SK-N-SH (cell line): ENCODE measurements around the gene TET1. TPM values are rescaled to one million over a fixed set of nuclear protein-coding genes. Genes with fewer than 3 reads are reported as not detected.
A peak's percentile ranks its signal among the peaks of the same experiment; 100 is the strongest.

Experiments used
- CTCF ChIA-PET: fragments of 300-600, 350-600 bp; formaldehyde crosslinking; extraction: SDS; loops from one replicate; lab custom pipeline; 2021; lab: Yijun Ruan, JAX
- POLR2A ChIA-PET: fragments of 350-600 bp; sonication (Branson Sonifier 250); formaldehyde crosslinking; extraction: SDS; loops from one replicate; lab custom pipeline; 2020; ENCODE audit warnings: antibody characterized with exemption, inconsistent platforms; lab: Yijun Ruan, JAX
- DNase-seq: peaks from one replicate; pipeline ENCODE4 v3.0.0; 2012
- H2AFZ ChIP-seq: fragments of 200-600 bp; sonication (generic); 2 replicates; pipeline ENCODE4 v1.8.1; 2016; ENCODE audit warnings: antibody characterized with exemption, mild to moderate bottlenecking, low read depth
- H3F3A ChIP-seq: fragments of 200-600 bp; sonication (generic); replicated peaks from 2 replicates; pipeline ENCODE3; 2016; ENCODE audit warnings: antibody characterized with exemption, mild to moderate bottlenecking; ENCODE audit not compliant: insufficient read depth
- H3K27ac ChIP-seq, 2 experiments: fragments of 200-500 bp in 1 of 2; fragments of 200-600 bp in 1 of 2; sonication (Bioruptor generic) in 1 of 2; sonication (generic), shearing (Covaris generic) in 1 of 2; 2 replicates each; pipeline versions ENCODE4 v1.5.1 to v1.6.1; 2014 to 2016; ENCODE audit warnings: low read depth in 2 of 2, inconsistent platforms in 1 of 2, low read length in 1 of 2, mild to moderate bottlenecking in 1 of 2, mixed read lengths in 1 of 2
- H3K27me3 ChIP-seq: fragments of 200-600 bp; sonication (generic), shearing (Covaris generic); 2 replicates; pipeline ENCODE4 v1.6.1; 2016; ENCODE audit warnings: mixed run types; ENCODE audit not compliant: insufficient read depth
- H3K36me3 ChIP-seq, 2 experiments: fragments of 200-500 bp in 1 of 2; fragments of 200-600 bp in 1 of 2; sonication (Bioruptor generic) in 1 of 2; sonication (generic) in 1 of 2; replicated peaks in 1 of 2; 2 replicates each; pipeline versions ENCODE3 to v1.5.1; 2014 to 2016; ENCODE audit warnings: low read length in 1 of 2, mild to moderate bottlenecking in 1 of 2; ENCODE audit not compliant: insufficient read depth in 2 of 2, control insufficient read depth in 1 of 2
- H3K4me1 ChIP-seq, 2 experiments: fragments of 200-500 bp in 1 of 2; fragments of 200-600 bp in 1 of 2; sonication (Bioruptor generic) in 1 of 2; sonication (generic), shearing (Covaris generic) in 1 of 2; 2 replicates each; pipeline versions ENCODE4 v1.5.1 to v1.6.1; 2014 to 2016; ENCODE audit warnings: low read depth in 1 of 2, low read length in 1 of 2, mixed run types in 1 of 2; ENCODE audit not compliant: insufficient read depth in 2 of 2, control insufficient read depth in 1 of 2
- H3K4me2 ChIP-seq: fragments of 200-600 bp; sonication (generic), shearing (Covaris generic); 2 replicates; pipeline ENCODE4 v1.6.1; 2017; ENCODE audit warnings: mixed run types
- H3K4me3 ChIP-seq, 2 experiments: fragments of 200-500 bp in 1 of 2; fragments of 200-600 bp in 1 of 2; sonication (Bioruptor generic) in 1 of 2; sonication (generic), shearing (Covaris generic) in 1 of 2; 2 replicates each; pipeline versions ENCODE4 v1.5.1 to v1.8.1; 2014 to 2016; ENCODE audit warnings: low read depth in 2 of 2, inconsistent platforms in 1 of 2, low read length in 1 of 2, mild to moderate bottlenecking in 1 of 2, mixed read lengths in 1 of 2, moderate library complexity in 1 of 2
- H3K79me2 ChIP-seq: fragments of 200-600 bp; sonication (generic); 2 replicates; pipeline ENCODE4 v1.8.1; 2017; ENCODE audit warnings: mild to moderate bottlenecking; ENCODE audit not compliant: insufficient read depth
- H3K9ac ChIP-seq: fragments of 200-600 bp; sonication (generic); 2 replicates; pipeline ENCODE4 v1.6.1; 2017; ENCODE audit warnings: mixed run types
- H3K9me2 ChIP-seq: fragments of 200-600 bp; sonication (generic); 2 replicates; pipeline ENCODE4 v1.6.1; 2017; ENCODE audit warnings: mixed run types
- H3K9me3 ChIP-seq: fragments of 200-600 bp; sonication (generic); 2 replicates; pipeline ENCODE4 v1.6.1; 2017; ENCODE audit warnings: mixed run types, mild to moderate bottlenecking, moderate library complexity
- H4K20me1 ChIP-seq: fragments of 200-600 bp; sonication (generic); 2 replicates; pipeline ENCODE4 v1.6.1; 2017; ENCODE audit warnings: mild to moderate bottlenecking, mixed run types; ENCODE audit not compliant: insufficient read depth
- ELF1 ChIP-seq: IDR thresholded peaks from 2 replicates; pipeline ENCODE4 v1.4.0; 2012
- EP300 ChIP-seq, 2 experiments: IDR thresholded peaks; 2 replicates each; pipeline versions ENCODE4 v1.4.0 to v1.6.1; 2012; ENCODE audit warnings: borderline replicate concordance in 1 of 2, low read depth in 1 of 2, low read length in 1 of 2
- FOSL2 ChIP-seq: IDR thresholded peaks from 2 replicates; pipeline ENCODE4 v1.4.0; 2012; ENCODE audit warnings: low read depth, mild to moderate bottlenecking, moderate library complexity, borderline replicate concordance
- FOXM1 ChIP-seq: IDR thresholded peaks from 2 replicates; pipeline ENCODE4 v1.4.0; 2012; ENCODE audit warnings: low read depth, mild to moderate bottlenecking
- JUND ChIP-seq: IDR thresholded peaks from 2 replicates; pipeline ENCODE4 v1.4.0; 2012
- MEF2A ChIP-seq: IDR thresholded peaks from 2 replicates; pipeline ENCODE4 v1.4.0; 2012; ENCODE audit warnings: low read depth, borderline replicate concordance
- MXI1 ChIP-seq: IDR thresholded peaks from 2 replicates; pipeline ENCODE4 v1.6.1; 2012; ENCODE audit warnings: mild to moderate bottlenecking, low read depth, low read length, improper control_type of control experiment
- RAD21 ChIP-seq: IDR thresholded peaks from 2 replicates; pipeline ENCODE4 v1.6.1; 2012; ENCODE audit warnings: mild to moderate bottlenecking, low read length
- RCOR1 ChIP-seq: fragments of 150-350 bp; IDR thresholded peaks from 2 replicates; pipeline ENCODE4 v1.6.1; 2017; ENCODE audit warnings: antibody characterized with exemption, low read length
- RFX5 ChIP-seq: IDR thresholded peaks from 2 replicates; pipeline ENCODE4 v1.6.1; 2012; ENCODE audit warnings: mild to moderate bottlenecking, improper control_type of control experiment, low read length
- RXRA ChIP-seq: IDR thresholded peaks from 2 replicates; pipeline ENCODE4 v1.4.0; 2012; ENCODE audit warnings: low read depth, mild to moderate bottlenecking, borderline replicate concordance
- TCF12 ChIP-seq: IDR thresholded peaks from 2 replicates; pipeline ENCODE4 v1.4.0; 2012
- WGBS: methylation state at CpG from one replicate; pipeline ENCODE4 v1.1.6; 2017; ENCODE audit warnings: low lambda C conversion rate; 5-methylcytosine and 5-hydroxymethylcytosine counted together
- polyA plus RNA-seq, 3 experiments: library from polyadenylated mRNA; depleted of rRNA; stranded (reverse); fragments of >200 nt; gene quantifications; 2 replicates each; pipeline ENCODE4 v1.2.3, GENCODE V29; 2012
- TF ChIP-seq, protein P1 (sequence below): fragments of 150-350 bp; IDR thresholded peaks from 2 replicates; pipeline ENCODE4 v1.6.1; 2017; ENCODE audit warnings: antibody characterized with exemption, low read length, low read depth, borderline replicate concordance
- TF ChIP-seq, protein P2 (sequence below): IDR thresholded peaks from 2 replicates; pipeline ENCODE4 v1.6.1; 2012; ENCODE audit warnings: mild to moderate bottlenecking, low read depth, low read length, moderate library complexity
- TF ChIP-seq, protein P3 (sequence below): fragments of 150-350 bp; IDR thresholded peaks from 2 replicates; pipeline ENCODE4 v1.6.1; 2016; ENCODE audit warnings: mild to moderate bottlenecking, low read depth, low read length
- TF ChIP-seq, protein P4 (sequence below): IDR thresholded peaks from 2 replicates; pipeline ENCODE4 v1.4.0; 2012; ENCODE audit warnings: low read depth, borderline replicate concordance
- TF ChIP-seq, protein P5 (sequence below): IDR thresholded peaks from 2 replicates; pipeline ENCODE4 v1.4.0; 2012; ENCODE audit warnings: low read depth, borderline replicate concordance
- TF ChIP-seq, protein P6 (sequence below): IDR thresholded peaks from 2 replicates; pipeline ENCODE4 v1.4.0; 2012; ENCODE audit warnings: low read depth

Gene TET1
- polyA plus RNA-seq, 1 of the 3 experiments (the other 2 are of a cell fraction): 0.38 TPM

DNA sequence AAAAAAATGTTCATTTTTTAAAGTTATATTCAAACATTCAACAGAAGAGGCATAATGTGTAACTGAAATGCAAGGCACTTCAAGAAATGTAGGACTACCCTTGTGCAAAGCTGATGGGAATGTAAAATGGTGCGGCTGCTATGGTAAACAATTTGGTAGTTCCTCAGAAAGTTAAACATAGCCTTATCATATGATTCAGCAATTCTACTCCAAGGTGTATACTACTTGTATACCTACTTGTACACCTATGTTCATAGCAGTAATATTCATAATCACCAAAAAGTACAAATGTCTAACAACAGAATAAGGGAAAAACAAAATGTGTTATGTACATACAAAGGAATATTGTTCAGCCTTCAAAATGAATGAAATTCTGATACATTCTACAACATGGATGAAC, 37.3 kb downstream of the TET1 start (continued):
- TF ChIP-seq, protein P1, sequence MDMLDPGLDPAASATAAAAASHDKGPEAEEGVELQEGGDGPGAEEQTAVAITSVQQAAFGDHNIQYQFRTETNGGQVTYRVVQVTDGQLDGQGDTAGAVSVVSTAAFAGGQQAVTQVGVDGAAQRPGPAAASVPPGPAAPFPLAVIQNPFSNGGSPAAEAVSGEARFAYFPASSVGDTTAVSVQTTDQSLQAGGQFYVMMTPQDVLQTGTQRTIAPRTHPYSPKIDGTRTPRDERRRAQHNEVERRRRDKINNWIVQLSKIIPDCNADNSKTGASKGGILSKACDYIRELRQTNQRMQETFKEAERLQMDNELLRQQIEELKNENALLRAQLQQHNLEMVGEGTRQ: no peak
- no peak for TF ChIP-seq RXRA
- TF ChIP-seq, protein P2, sequence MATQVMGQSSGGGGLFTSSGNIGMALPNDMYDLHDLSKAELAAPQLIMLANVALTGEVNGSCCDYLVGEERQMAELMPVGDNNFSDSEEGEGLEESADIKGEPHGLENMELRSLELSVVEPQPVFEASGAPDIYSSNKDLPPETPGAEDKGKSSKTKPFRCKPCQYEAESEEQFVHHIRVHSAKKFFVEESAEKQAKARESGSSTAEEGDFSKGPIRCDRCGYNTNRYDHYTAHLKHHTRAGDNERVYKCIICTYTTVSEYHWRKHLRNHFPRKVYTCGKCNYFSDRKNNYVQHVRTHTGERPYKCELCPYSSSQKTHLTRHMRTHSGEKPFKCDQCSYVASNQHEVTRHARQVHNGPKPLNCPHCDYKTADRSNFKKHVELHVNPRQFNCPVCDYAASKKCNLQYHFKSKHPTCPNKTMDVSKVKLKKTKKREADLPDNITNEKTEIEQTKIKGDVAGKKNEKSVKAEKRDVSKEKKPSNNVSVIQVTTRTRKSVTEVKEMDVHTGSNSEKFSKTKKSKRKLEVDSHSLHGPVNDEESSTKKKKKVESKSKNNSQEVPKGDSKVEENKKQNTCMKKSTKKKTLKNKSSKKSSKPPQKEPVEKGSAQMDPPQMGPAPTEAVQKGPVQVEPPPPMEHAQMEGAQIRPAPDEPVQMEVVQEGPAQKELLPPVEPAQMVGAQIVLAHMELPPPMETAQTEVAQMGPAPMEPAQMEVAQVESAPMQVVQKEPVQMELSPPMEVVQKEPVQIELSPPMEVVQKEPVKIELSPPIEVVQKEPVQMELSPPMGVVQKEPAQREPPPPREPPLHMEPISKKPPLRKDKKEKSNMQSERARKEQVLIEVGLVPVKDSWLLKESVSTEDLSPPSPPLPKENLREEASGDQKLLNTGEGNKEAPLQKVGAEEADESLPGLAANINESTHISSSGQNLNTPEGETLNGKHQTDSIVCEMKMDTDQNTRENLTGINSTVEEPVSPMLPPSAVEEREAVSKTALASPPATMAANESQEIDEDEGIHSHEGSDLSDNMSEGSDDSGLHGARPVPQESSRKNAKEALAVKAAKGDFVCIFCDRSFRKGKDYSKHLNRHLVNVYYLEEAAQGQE: no peak

DNA sequence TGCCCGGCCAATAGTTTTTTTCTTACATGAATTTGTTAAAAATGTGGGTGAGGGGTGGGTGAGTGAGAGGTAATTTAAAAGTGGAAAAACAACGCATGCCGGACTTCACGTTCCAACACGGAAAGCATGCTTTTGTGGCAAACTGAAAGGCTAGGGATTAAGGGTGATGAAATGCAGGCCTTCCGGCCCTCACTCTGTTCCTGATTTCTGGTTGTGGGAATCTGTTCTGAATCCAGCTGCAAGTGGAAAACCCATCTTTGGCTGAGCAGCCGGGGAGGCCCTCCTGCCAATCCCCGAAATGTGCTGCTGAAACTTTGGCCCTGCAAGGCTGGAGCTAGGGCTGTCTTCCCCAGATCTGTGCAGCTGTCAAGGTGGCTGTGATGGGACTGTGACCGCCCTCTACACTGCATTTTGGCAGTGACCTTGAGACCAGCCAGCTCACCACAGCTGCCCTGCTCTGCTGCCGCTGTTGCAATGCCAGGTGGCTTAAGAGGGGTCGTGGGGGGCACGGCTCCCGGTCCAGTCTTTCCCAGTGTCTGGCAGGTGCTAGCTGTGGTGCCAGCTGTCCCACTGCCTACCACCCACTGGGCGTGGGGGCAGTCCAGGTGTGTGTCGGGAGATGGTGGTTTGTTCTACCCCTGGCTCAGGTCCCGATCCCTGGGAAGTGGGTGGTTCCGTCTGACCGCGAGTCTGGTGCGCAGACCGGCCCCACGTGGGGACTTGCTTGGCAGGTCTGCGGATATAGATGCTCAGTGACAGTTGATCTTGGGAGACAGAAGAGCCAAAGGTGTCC, 39.0 kb downstream of the TET1 start:
- POLR2A ChIA-PET: interaction anchor here (1.2 kb wide), 1 partner anchor 40 kb away, joined by 4 read pairs; no protein-coding TSS in a partner anchor
- CTCF ChIA-PET: interaction anchor here (1.0 kb wide), 1 partner anchor 49 kb away, joined by 3 read pairs; no protein-coding TSS in a partner anchor
- peak overlapping the region; percentile 48 to 66; a peak in 3 of 4 replicates for H3K4me3 ChIP-seq
- DNase-seq: peak; percentile 58
- peak overlapping the region; percentile 85 for H3K4me2 ChIP-seq
- peak overlapping the region; percentile 75 for H2AFZ ChIP-seq
- peaks cover 0 to 6% of the 10 kb centered on the region in 2 experiments for H3K36me3 ChIP-seq
- H3K9me2 ChIP-seq: no peaks in the 10 kb centered on the region; the same call in 1 of the 2 replicates
- peaks cover 23 to 34% of the 10 kb centered on the region in 2 experiments; a peak in 3 of 4 replicates for H3K4me1 ChIP-seq
- H3K27me3 ChIP-seq: no peaks in the 10 kb centered on the region
- H3K27ac ChIP-seq: peak overlapping the region; percentile 79 to 98; a peak in 3 of 4 replicates
- H3F3A ChIP-seq: peaks cover 27% of the 10 kb centered on the region
- no peaks in the 10 kb centered on the region for H4K20me1 ChIP-seq
- H3K9ac ChIP-seq: 0 out of 2 replicates have a peak overlapping the region, but pooled peaks have one; percentile 63
- 81% methylated on average over 13 of the region's 23 CpGs for WGBS
- no peaks in the 10 kb centered on the region for H3K9me3 ChIP-seq
- H3K79me2 ChIP-seq: peaks cover 14% of the 10 kb centered on the region
- TF ChIP-seq FOSL2: no peak
- no peak for TF ChIP-seq FOXM1
- TF ChIP-seq TCF12: no peak
- TF ChIP-seq, protein P3, sequence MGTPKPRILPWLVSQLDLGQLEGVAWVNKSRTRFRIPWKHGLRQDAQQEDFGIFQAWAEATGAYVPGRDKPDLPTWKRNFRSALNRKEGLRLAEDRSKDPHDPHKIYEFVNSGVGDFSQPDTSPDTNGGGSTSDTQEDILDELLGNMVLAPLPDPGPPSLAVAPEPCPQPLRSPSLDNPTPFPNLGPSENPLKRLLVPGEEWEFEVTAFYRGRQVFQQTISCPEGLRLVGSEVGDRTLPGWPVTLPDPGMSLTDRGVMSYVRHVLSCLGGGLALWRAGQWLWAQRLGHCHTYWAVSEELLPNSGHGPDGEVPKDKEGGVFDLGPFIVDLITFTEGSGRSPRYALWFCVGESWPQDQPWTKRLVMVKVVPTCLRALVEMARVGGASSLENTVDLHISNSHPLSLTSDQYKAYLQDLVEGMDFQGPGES: no peak
- TF ChIP-seq, protein P4, sequence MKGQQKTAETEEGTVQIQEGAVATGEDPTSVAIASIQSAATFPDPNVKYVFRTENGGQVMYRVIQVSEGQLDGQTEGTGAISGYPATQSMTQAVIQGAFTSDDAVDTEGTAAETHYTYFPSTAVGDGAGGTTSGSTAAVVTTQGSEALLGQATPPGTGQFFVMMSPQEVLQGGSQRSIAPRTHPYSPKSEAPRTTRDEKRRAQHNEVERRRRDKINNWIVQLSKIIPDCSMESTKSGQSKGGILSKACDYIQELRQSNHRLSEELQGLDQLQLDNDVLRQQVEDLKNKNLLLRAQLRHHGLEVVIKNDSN: no peak
- TF ChIP-seq, protein P5, sequence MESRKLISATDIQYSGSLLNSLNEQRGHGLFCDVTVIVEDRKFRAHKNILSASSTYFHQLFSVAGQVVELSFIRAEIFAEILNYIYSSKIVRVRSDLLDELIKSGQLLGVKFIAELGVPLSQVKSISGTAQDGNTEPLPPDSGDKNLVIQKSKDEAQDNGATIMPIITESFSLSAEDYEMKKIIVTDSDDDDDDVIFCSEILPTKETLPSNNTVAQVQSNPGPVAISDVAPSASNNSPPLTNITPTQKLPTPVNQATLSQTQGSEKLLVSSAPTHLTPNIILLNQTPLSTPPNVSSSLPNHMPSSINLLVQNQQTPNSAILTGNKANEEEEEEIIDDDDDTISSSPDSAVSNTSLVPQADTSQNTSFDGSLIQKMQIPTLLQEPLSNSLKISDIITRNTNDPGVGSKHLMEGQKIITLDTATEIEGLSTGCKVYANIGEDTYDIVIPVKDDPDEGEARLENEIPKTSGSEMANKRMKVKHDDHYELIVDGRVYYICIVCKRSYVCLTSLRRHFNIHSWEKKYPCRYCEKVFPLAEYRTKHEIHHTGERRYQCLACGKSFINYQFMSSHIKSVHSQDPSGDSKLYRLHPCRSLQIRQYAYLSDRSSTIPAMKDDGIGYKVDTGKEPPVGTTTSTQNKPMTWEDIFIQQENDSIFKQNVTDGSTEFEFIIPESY: no peak
- no peak for TF ChIP-seq MEF2A
- no peak for TF ChIP-seq JUND
- TF ChIP-seq RCOR1: 0 out of 2 replicates have a peak, but pooled peaks have one; percentile 2
- TF ChIP-seq MXI1: peak; percentile 73; the same call in 1 of the 2 replicates
- no peak for TF ChIP-seq RFX5
- TF ChIP-seq, protein P1: no peak
- TF ChIP-seq, protein P6, sequence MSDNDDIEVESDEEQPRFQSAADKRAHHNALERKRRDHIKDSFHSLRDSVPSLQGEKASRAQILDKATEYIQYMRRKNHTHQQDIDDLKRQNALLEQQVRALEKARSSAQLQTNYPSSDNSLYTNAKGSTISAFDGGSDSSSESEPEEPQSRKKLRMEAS: no peak
- no peak for TF ChIP-seq ELF1
- no peak for TF ChIP-seq RXRA
- no peak for TF ChIP-seq RAD21
- no peak for TF ChIP-seq EP300 (IDR thresholded peaks at IDR 0.05; ENCODE audit: borderline replicate concordance in 1 of 2, low read depth in 1 of 2, low read length in 1 of 2)
